ENCODE measurements around the gene EQTN. TPM values are rescaled to one million over a fixed set of nuclear protein-coding genes. Genes with fewer than 3 reads are reported as not detected.

Gene EQTN
- total and polyA plus RNA-seq, 2 of the 8 experiments (the other 6 are each of a cell fraction or from before 2014, with no cell fraction given), result 0.23 TPM; not detected in 1

- Histone ChIP-seq H3K23me2 (ENCODE audit: low read depth, low read length) (no peaks in the 10 kb centered on the region), H3K9ac (replicated peaks in 1 of 4; ENCODE audit: extremely low read depth in 1 of 4, low read depth in 3 of 4, low read length in 3 of 4) (no peak overlapping the region), H4K20me1 (replicated peaks in 1 of 2; ENCODE audit: control insufficient read depth in 1 of 2, insufficient read depth in 2 of 2, low read length in 2 of 2) (no peaks in the 10 kb centered on the region)
Measured at GRCh38 chr9:27272103-27272502, 24.8 kb downstream of the EQTN start.

More at GRCh38 chr9:27272103-27272502, 24.8 kb downstream of the EQTN start:
- H2BK5ac ChIP-seq (ENCODE audit: low read depth, low read length), result no peak overlapping the region
- no peak overlapping the region for H3K4me3 ChIP-seq (ENCODE audit: extremely low read depth in 1 of 4, insufficient read depth in 2 of 4, low read depth in 3 of 4, low read length in 4 of 4)
- no peak overlapping the region for H4K8ac ChIP-seq (ENCODE audit: extremely low read depth, insufficient read depth, low read length)
- ChIA-PET POLR2A (ENCODE audit: partially characterized antibody) (no interaction called here), CTCF (ENCODE audit: partially characterized antibody) (interaction anchor here (1.0 to 1.8 kb wide), 3 partner anchors 16 to 264 kb away, joined by 3 to 5 read pairs (median 3); no protein-coding TSS in a partner anchor)
- H3K79me2 ChIP-seq (ENCODE audit: control insufficient read depth in 1 of 2, insufficient read depth in 2 of 2, low read length in 2 of 2), result no peaks in the 10 kb centered on the region
- no peak overlapping the region for H3K27ac ChIP-seq (ENCODE audit: low read depth, low read length)
- H3K18ac ChIP-seq (ENCODE audit: extremely low read depth, low read length), result no peak overlapping the region
- no peaks in the 10 kb centered on the region for H3K27me3 ChIP-seq (replicated peaks in 1 of 4; ENCODE audit: control insufficient read depth in 3 of 4, extremely low read depth in 1 of 4, insufficient read depth in 3 of 4, low read length in 3 of 4)
- DNase-seq (ENCODE audit: low read depth in 1 of 2, low spot score in 2 of 2) (no peak), FAIRE-seq (no peak)
- H3K9me3 ChIP-seq (ENCODE audit: insufficient read depth in 2 of 2, low read depth in 1 of 2, low read length in 1 of 2), result no peaks in the 10 kb centered on the region
- no peak overlapping the region for H2AFZ ChIP-seq (ENCODE audit: low read length)
- TF ChIP-seq TAF1 (IDR thresholded peaks at IDR 0.05; ENCODE audit: low read depth, low read length) (no peak), KDM5A (IDR thresholded peaks at IDR 0.05; ENCODE audit: low read length) (no peak), ASH2L (IDR thresholded peaks at IDR 0.05; ENCODE audit: low read length) (no peak), GABPA (IDR thresholded peaks at IDR 0.05; ENCODE audit: borderline replicate concordance, insufficient read depth, low read length) (no peak), SAP30 (IDR thresholded peaks at IDR 0.05; ENCODE audit: insufficient read depth, insufficient replicate concordance, low read length) (no peak), GTF2F1 (IDR thresholded peaks at IDR 0.05; ENCODE audit: borderline replicate concordance, low read depth, low read length) (no peak), EGR1 (IDR thresholded peaks at IDR 0.05; ENCODE audit: borderline replicate concordance, low read depth, low read length) (no peak), JUND (IDR thresholded peaks at IDR 0.05; ENCODE audit: low read length) (no peak), TAF7 (optimal IDR thresholded peaks at IDR 0.05; ENCODE audit: borderline replicate concordance, low read depth, low read length) (no peak), CTBP2 (IDR thresholded peaks at IDR 0.05; ENCODE audit: borderline replicate concordance, insufficient read depth, insufficient read length, low read length) (no peak), KDM4A (IDR thresholded peaks at IDR 0.05; ENCODE audit: low read depth, low read length, severe bottlenecking) (no peak)
- H3K4me2 ChIP-seq (ENCODE audit: insufficient read depth in 1 of 2, low read depth in 2 of 2, low read length in 2 of 2), result no peak overlapping the region
- H2BK120ac ChIP-seq (replicated peaks; ENCODE audit: low read depth, low read length), result no peak overlapping the region
- 95% methylated on average over 2 of the region's 2 CpGs; no CpG with 5 or more reads in 1 of the 2 experiments for WGBS, 2 experiments (ENCODE audit: extremely low coverage in 1 of 2, insufficient coverage in 1 of 2, insufficient read length in 1 of 2, insufficient replicate concordance in 2 of 2, low coverage in 1 of 2, low lambda C conversion rate in 2 of 2, missing lambda C conversion rate in 1 of 2)
- no peak overlapping the region for H3K56ac ChIP-seq (replicated peaks; ENCODE audit: insufficient read length, low read depth, low read length)
- no peak overlapping the region for H4K5ac ChIP-seq (ENCODE audit: insufficient read length, low read depth, low read length)
- no peaks in the 10 kb centered on the region for H3K4me1 ChIP-seq (replicated peaks in 1 of 4; ENCODE audit: control insufficient read depth in 3 of 4, insufficient read depth in 4 of 4, low read length in 3 of 4)
- H3K4ac ChIP-seq (replicated peaks; ENCODE audit: insufficient read length, low read depth, low read length), result no peak overlapping the region
- no peak overlapping the region for H2BK12ac ChIP-seq (ENCODE audit: low read depth, low read length)
- no peak overlapping the region for H2AK5ac ChIP-seq (ENCODE audit: low read depth, low read length)
- no peak overlapping the region for H3K14ac ChIP-seq (ENCODE audit: insufficient read length)
- no peaks in the 10 kb centered on the region for H3K36me3 ChIP-seq (ENCODE audit: control insufficient read depth in 2 of 4, insufficient read depth in 4 of 4, low read length in 3 of 4)
- H4K91ac ChIP-seq (replicated peaks; ENCODE audit: insufficient read length, low read length), result no peak overlapping the region
- no peak overlapping the region for H2BK15ac ChIP-seq (ENCODE audit: low read length)
- H2BK20ac ChIP-seq (ENCODE audit: low read length), result no peak overlapping the region
- no peak overlapping the region for H3K23ac ChIP-seq (ENCODE audit: insufficient read length)
- H3K79me1 ChIP-seq (ENCODE audit: low read depth, low read length), result no peaks in the 10 kb centered on the region

All from H1 (cell line).